WI38 (cell line): ENCODE data around the gene LILRA2.

Source experiments
- H3K4me3 ChIP-seq: 2 replicates; pipeline ENCODE4 v1.5.1; 2011; ENCODE audit warnings: low read depth, mild to moderate bottlenecking, control low read depth, low read length
- CTCF ChIP-seq: IDR thresholded peaks from 2 replicates; pipeline ENCODE4 v1.5.1; 2012; ENCODE audit warnings: low read depth, mild to moderate bottlenecking, control low read depth, low read length

The LILRA2 gene

GRCh38 chr19:54535601-54536000 lies 38.0 kb upstream of the LILRA2 start:
- H3K4me3 ChIP-seq, result no peak overlapping the region
- TF ChIP-seq CTCF, result no peak

- TF ChIP-seq CTCF, result no peak
Measured at GRCh38 chr19:54536956-54537355, 36.6 kb upstream of the LILRA2 start.

GRCh38 chr19:54541712-54542111 lies 31.9 kb upstream of the LILRA2 start:
- no peak overlapping the region for H3K4me3 ChIP-seq
- TF ChIP-seq CTCF, result no peak

More at GRCh38 chr19:54536956-54537355, 36.6 kb upstream of the LILRA2 start:
- H3K4me3 ChIP-seq, result no peak overlapping the region

GRCh38 chr19:54548806-54549205 lies 24.8 kb upstream of the LILRA2 start:
- no peak overlapping the region for H3K4me3 ChIP-seq
- TF ChIP-seq CTCF, result no peak

GRCh38 chr19:54549224-54549623 lies 24.4 kb upstream of the LILRA2 start:
- no peak for TF ChIP-seq CTCF
- H3K4me3 ChIP-seq, result no peak overlapping the region

- no peak overlapping the region for H3K4me3 ChIP-seq
- no peak for TF ChIP-seq CTCF
Measured at GRCh38 chr19:54551293-54551692, 22.3 kb upstream of the LILRA2 start.

GRCh38 chr19:54551950-54552912 lies 21.4 kb upstream of the LILRA2 start:
- TF ChIP-seq CTCF, result no peak
- no peak overlapping the region for H3K4me3 ChIP-seq
